ENCODE data around the gene THEMIS2. TPM values are rescaled to one million over a fixed set of nuclear protein-coding genes. Genes with fewer than 3 reads are reported as not detected.

THEMIS2 gene
- total RNA-seq, 1 donor, result 270 TPM

Other genes starting within 250 kb of the THEMIS2 start
- gene FGR, start 237.4 kb upstream of the THEMIS2 start, total RNA-seq, result 123 TPM
- gene IFI6, start 200.4 kb upstream of the THEMIS2 start, total RNA-seq, result 85.6 TPM
- gene FAM76A, start 146.6 kb upstream of the THEMIS2 start, total RNA-seq, result 18.7 TPM
- gene STX12, start 99.3 kb upstream of the THEMIS2 start, total RNA-seq, result 45.4 TPM
- 31.4 TPM for gene PPP1R8, start 41.8 kb upstream of the THEMIS2 start, total RNA-seq
- gene RPA2, start 42.0 kb downstream of the THEMIS2 start, total RNA-seq, result 16.4 TPM
- 0.10 TPM for gene SMPDL3B, start 62.5 kb downstream of the THEMIS2 start, total RNA-seq
- 14.1 TPM for gene XKR8, start 87.4 kb downstream of the THEMIS2 start, total RNA-seq
- 8.7 TPM for gene EYA3, start 216.1 kb downstream of the THEMIS2 start, total RNA-seq

Data from mononuclear cell (primary cell).